ENCODE data around the gene DIPK1A. TPM values are rescaled to one million over a fixed set of nuclear protein-coding genes. Genes with fewer than 3 reads are reported as not detected.

The DIPK1A gene
- polyA plus RNA-seq, 1 donor, result 15.9 TPM

DNA sequence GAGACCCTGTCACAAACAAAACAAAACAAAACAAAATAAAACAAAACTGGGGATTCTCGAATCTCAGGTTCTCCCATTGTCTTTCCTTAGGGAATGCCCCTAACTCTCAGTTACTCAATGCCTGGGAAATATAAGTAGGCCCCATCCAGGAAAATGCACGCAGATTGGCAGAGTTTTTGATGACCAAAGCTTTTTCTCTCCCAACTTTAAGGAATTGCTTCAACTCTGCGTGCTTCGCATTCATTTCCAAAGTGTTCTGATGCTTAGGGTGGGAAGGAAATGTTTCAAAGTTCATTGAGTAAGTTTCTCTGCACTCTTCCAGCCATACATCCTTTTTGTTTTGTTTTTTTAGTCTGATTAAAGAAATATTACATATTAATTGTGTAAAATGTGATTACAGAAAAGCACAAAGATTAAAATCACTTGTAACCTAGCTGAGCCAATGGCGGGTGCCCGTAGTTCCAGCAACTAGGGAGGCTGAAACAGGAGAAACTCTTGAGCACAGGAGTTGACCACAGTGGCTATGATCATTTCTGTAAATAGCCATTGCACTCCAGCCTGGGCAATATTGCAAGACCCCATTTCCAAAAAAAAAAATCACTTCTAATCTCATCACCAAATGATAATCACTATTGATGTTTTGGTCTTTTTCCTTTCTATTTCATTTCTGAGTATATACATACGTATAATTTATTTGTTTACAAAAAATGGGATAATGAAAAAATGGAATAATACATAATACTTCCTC, 157.9 kb downstream of the DIPK1A start:
- no CpG with 5 or more reads among the region's 7 CpGs for WGBS (ENCODE audit: insufficient coverage, low lambda C conversion rate)
- peaks cover 6% of the 10 kb centered on the region for H3K4me1 ChIP-seq (ENCODE audit: control insufficient read depth, insufficient read depth, low read length)
- no peak overlapping the region for H3K4me3 ChIP-seq (ENCODE audit: low read length)
- DNase-seq, result no peak
- H3K27me3 ChIP-seq (ENCODE audit: control insufficient read depth, insufficient read depth, low read length), result no peaks in the 10 kb centered on the region
- H3K9me3 ChIP-seq (ENCODE audit: control insufficient read depth, low read depth, low read length), result no peaks in the 10 kb centered on the region
- no peak overlapping the region for H3K27ac ChIP-seq (ENCODE audit: low read length)
- H3K36me3 ChIP-seq (ENCODE audit: control insufficient read depth, insufficient read depth, low read length), result no peaks in the 10 kb centered on the region

DNA sequence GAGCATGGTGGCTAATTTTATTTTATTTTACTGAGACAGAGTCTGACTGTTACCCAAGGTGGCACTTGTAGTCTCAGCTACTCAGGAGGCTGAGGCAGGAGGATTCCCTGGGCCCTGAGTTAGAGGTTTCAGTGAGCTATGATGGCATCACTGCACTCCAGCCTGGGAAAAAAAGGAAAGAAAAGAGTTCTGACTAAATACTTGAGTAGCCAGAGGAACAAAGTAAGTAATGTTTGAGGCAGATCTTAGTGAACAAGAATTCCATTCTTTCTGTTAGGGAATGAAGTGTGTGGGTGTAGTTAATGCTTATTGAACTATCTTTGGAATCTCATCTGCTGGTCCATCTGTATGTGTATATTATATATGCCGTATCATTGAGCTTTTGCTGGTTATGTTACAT, 163.3 kb downstream of the DIPK1A start:
- DNase-seq, result no peak
- Histone ChIP-seq H3K27ac (ENCODE audit: low read length) (no peak overlapping the region), H3K4me1 (ENCODE audit: control insufficient read depth, insufficient read depth, low read length) (no peaks in the 10 kb centered on the region), H3K36me3 (ENCODE audit: control insufficient read depth, insufficient read depth, low read length) (no peaks in the 10 kb centered on the region), H3K27me3 (ENCODE audit: control insufficient read depth, insufficient read depth, low read length) (no peaks in the 10 kb centered on the region), H3K4me3 (ENCODE audit: low read length) (no peak overlapping the region), H3K9me3 (ENCODE audit: control insufficient read depth, low read depth, low read length) (no peaks in the 10 kb centered on the region)
- WGBS (ENCODE audit: insufficient coverage, low lambda C conversion rate), result 100% methylated on average over 1 of the region's 1 CpG

DNA sequence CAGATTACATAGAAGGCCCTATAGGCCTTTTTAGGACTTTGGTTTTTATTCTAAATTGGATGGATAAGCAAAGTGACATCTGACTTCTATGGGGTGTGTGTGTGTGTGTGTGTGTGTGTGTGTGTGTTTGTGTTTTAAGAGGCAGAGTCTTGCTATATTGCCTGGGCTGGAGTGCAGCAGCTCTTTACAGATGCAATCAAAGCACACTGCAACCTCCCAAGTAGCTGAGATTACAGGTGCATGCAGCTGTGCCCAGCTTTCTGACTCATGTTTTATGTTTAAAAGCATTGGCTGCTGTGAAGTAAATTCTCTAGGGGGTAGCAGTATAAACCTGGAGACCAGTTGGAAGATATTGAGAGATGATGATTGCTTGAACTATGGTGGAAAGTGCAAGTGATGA, 164.0 kb downstream of the DIPK1A start:
- no peaks in the 10 kb centered on the region for H3K36me3 ChIP-seq (ENCODE audit: control insufficient read depth, insufficient read depth, low read length)
- H3K9me3 ChIP-seq (ENCODE audit: control insufficient read depth, low read depth, low read length), result no peaks in the 10 kb centered on the region
- no peaks in the 10 kb centered on the region for H3K27me3 ChIP-seq (ENCODE audit: control insufficient read depth, insufficient read depth, low read length)
- DNase-seq, result no peak
- no peak overlapping the region for H3K4me3 ChIP-seq (ENCODE audit: low read length)
- H3K27ac ChIP-seq (ENCODE audit: low read length), result no peak overlapping the region
- no peaks in the 10 kb centered on the region for H3K4me1 ChIP-seq (ENCODE audit: control insufficient read depth, insufficient read depth, low read length)

- 80% methylated on average over 1 of the region's 4 CpGs for WGBS (ENCODE audit: insufficient coverage, low lambda C conversion rate)
- Histone ChIP-seq H3K27ac (ENCODE audit: low read length) (no peak overlapping the region), H3K4me3 (ENCODE audit: low read length) (no peak overlapping the region), H3K27me3 (ENCODE audit: control insufficient read depth, insufficient read depth, low read length) (no peaks in the 10 kb centered on the region), H3K9me3 (ENCODE audit: control insufficient read depth, low read depth, low read length) (no peaks in the 10 kb centered on the region), H3K36me3 (ENCODE audit: control insufficient read depth, insufficient read depth, low read length) (no peaks in the 10 kb centered on the region), H3K4me1 (ENCODE audit: control insufficient read depth, insufficient read depth, low read length) (no peaks in the 10 kb centered on the region)
- no peak for DNase-seq
Measured at GRCh38 chr1:92795166-92795565, 166.1 kb downstream of the DIPK1A start.

DNA sequence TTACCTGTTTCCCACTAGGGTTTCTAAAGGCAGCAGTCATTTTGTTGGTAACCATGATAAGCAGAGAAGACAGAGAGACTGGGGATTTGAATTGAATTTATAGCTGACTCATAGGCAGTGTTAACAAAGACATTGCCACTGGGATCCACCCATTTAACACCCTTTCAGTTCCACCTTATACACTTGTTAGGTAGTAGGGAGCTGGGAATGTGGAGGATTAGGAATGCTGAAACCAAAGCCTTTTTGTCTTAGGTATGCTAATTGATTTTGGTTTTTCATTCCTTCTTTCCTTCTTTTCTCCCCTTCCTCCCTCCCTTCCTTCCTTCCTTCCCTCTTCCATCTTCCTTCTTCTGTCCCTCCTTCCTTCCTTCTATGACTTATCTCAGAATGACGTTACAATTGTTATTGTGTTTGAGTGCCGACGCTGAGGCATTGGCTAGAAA, 168.9 kb downstream of the DIPK1A start:
- WGBS (ENCODE audit: insufficient coverage, low lambda C conversion rate), result 58% methylated on average over 1 of the region's 3 CpGs
- Histone ChIP-seq H3K27ac (ENCODE audit: low read length) (no peak overlapping the region), H3K36me3 (ENCODE audit: control insufficient read depth, insufficient read depth, low read length) (no peaks in the 10 kb centered on the region), H3K4me3 (ENCODE audit: low read length) (no peak overlapping the region), H3K27me3 (ENCODE audit: control insufficient read depth, insufficient read depth, low read length) (no peaks in the 10 kb centered on the region), H3K4me1 (ENCODE audit: control insufficient read depth, insufficient read depth, low read length) (no peaks in the 10 kb centered on the region), H3K9me3 (ENCODE audit: control insufficient read depth, low read depth, low read length) (no peaks in the 10 kb centered on the region)
- DNase-seq, result no peak

Other genes with a start within 250 kb of the DIPK1A start
- gene EVI5, start 176.4 kb downstream of the DIPK1A start, polyA plus RNA-seq, result 15.7 TPM
- 2,734 TPM for gene RPL5, start 129.4 kb downstream of the DIPK1A start, polyA plus RNA-seq
- gene MTF2, start 117.8 kb upstream of the DIPK1A start, polyA plus RNA-seq, result 30.6 TPM
- 44.4 TPM for gene TMED5, start 219.0 kb upstream of the DIPK1A start, polyA plus RNA-seq
- gene CCDC18, start 219.3 kb upstream of the DIPK1A start, polyA plus RNA-seq, result 6.4 TPM

All from large intestine (tissue), 3 donors.